Stimulated activated CD4-positive, alpha-beta T cell treated with anti-CD3 and anti-CD28 coated beads, Interleukin-15, amount 100 ng/mL, for 1 hour (primary cell): ENCODE measurements around the gene JADE3.
A peak's percentile ranks its signal among the peaks of the same experiment; 100 is the strongest.

Source experiments
- DNase-seq, 2 donors: peaks; one replicate each; pipeline ENCODE4 v3.0.0-alpha.2; 2020; ENCODE audit warnings: low read depth in 1 of 2, low spot score in 1 of 2

Gene JADE3

GRCh38 chrX:46912098-46912602 lies at the start of gene JADE3:
TSS of gene JADE3 (plus strand) at chrX:46912421. CDS start at chrX:46984895, 72,474 bp downstream.
- peak in 1 of 2 donors; percentile 8 for DNase-seq

- no peak for DNase-seq
These were observed 49.1 kb upstream of the JADE3 start for GRCh38 chrX:46863072-46863471.

- no peak for DNase-seq
These were observed 47.6 kb upstream of the JADE3 start for GRCh38 chrX:46864606-46865005.

GRCh38 chrX:46865281-46865680 lies 46.9 kb upstream of the JADE3 start:
- no peak for DNase-seq

GRCh38 chrX:46866726-46867125 lies 45.5 kb upstream of the JADE3 start:
- DNase-seq, result no peak

GRCh38 chrX:46873746-46874145 lies 38.5 kb upstream of the JADE3 start:
- no peak for DNase-seq

GRCh38 chrX:46876901-46877300 lies 35.3 kb upstream of the JADE3 start:
- DNase-seq, result no peak

GRCh38 chrX:46882266-46882665 lies 30.0 kb upstream of the JADE3 start:
- no peak for DNase-seq

GRCh38 chrX:46884799-46885198 lies 27.4 kb upstream of the JADE3 start:
- no peak for DNase-seq

GRCh38 chrX:46898207-46898606 lies 14.0 kb upstream of the JADE3 start:
- no peak for DNase-seq

- DNase-seq, result peak; percentile 9 to 18
These were observed 8.6 kb upstream of the JADE3 start for GRCh38 chrX:46903458-46904242.

- no peak for DNase-seq
These were observed 7.6 kb upstream of the JADE3 start for GRCh38 chrX:46904626-46905025.

GRCh38 chrX:46910415-46910814 lies 1.8 kb upstream of the JADE3 start:
- DNase-seq, result no peak

GRCh38 chrX:46912603-46913491 lies 626 bp downstream of the JADE3 start:
- DNase-seq, result peak in 1 of 2 donors; percentile 16

- DNase-seq, result no peak
These were observed 1.4 kb downstream of the JADE3 start for GRCh38 chrX:46913667-46914066.

GRCh38 chrX:46916273-46916672 lies 4.1 kb downstream of the JADE3 start:
- DNase-seq, result no peak

- no peak for DNase-seq
These were observed 5.4 kb downstream of the JADE3 start for GRCh38 chrX:46917622-46918021.

- no peak for DNase-seq
These were observed 6.2 kb downstream of the JADE3 start for GRCh38 chrX:46918434-46918833.

- DNase-seq, result no peak
These were observed 8.0 kb downstream of the JADE3 start for GRCh38 chrX:46920235-46920634.

- DNase-seq, result no peak
These were observed 10.4 kb downstream of the JADE3 start for GRCh38 chrX:46922611-46923010.

GRCh38 chrX:46927718-46928117 lies 15.5 kb downstream of the JADE3 start:
- DNase-seq, result no peak
